Stimulated activated CD4-positive, alpha-beta T cell treated with anti-CD3 and anti-CD28 coated beads, Interleukin-2, amount 100 ng/mL, for 24 hours (primary cell): ENCODE data around the gene UBA5.
"Not testable (repeated sequence)": the region's sequence is repeated elsewhere in the genome, so short reads cannot be mapped to it uniquely, and the experiment has no call there.

Source experiments
- DNase-seq, 2 donors: peaks; one replicate each; pipeline ENCODE4 v3.0.0-alpha.2; 2020

Gene UBA5

DNA sequence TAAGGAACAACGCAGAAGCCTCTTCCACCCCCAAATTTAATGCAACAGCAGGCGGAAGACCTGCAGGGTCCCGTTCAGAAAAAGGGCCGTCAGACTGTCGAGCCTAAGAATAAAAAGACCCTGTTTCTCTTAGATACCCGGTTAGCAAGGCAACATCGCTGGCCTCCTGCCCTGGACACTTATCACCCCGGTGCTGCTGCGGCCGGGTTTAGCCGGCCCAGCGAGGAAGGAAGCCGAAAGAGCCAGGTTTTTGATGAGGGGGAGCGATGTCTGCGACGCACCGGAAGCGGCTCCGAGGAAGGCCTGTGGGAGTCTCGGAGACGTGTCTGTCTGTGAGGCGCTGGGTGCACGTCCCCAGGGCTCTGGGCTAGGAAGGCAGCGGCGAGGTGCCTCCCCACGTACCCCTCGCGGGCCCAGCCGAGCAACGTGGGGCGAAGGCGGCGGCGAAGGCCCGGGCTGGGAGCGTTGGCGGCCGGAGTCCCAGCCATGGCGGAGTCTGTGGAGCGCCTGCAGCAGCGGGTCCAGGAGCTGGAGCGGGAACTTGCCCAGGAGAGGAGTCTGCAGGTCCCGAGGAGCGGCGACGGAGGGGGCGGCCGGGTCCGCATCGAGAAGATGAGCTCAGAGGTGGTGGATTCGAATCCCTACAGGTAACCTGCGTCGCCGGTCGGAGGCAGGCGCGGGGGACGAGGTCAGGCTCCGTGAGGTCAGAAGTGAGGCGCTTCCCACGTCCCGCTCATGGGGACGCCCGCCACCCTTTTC, at the start of gene UBA5:
Gene UBA5 (plus strand): TSS at position 278 of the 759 bp plus-strand sequence. CDS start 209 bp downstream, at position 487.
- DNase-seq = peak; percentile 74 to 75

DNA sequence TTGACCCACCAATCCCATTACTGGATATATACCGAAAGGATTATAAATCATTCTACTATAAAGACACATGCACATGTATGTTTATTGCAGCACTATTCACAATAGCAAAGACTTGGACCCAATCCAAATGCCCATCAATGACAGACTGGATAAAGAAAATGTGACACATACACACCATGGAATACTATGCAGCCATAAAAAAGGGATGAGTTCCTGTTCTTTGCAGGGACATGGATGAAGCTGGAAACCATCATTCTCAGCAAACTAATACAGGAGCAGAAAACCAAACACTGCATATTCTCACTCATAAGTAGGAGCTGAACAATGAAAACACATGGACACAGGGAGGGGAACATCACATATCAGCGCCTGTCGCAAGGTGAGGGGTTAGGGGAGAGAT, 44.8 kb upstream of the UBA5 start:
- DNase-seq = not testable (repeated sequence)

DNA sequence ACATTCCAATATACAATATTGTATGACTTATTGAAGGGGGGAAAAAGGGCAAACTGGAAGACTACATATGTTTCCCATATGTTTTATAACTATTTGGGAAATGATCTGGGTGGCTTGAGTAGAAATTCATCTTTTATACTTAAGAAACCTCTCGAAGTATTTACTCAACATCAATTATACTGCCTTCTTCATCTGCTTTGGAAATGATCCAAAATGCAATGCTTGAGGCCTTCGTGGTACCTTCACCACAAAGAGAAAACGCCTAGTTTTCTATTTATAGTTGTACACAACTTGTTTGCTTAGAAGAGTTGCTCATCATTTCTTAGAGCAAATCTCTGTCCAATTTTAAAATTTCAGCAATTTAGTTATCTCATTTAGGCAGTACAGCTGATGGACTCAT, 44.2 kb upstream of the UBA5 start:
- no peak for DNase-seq

DNA sequence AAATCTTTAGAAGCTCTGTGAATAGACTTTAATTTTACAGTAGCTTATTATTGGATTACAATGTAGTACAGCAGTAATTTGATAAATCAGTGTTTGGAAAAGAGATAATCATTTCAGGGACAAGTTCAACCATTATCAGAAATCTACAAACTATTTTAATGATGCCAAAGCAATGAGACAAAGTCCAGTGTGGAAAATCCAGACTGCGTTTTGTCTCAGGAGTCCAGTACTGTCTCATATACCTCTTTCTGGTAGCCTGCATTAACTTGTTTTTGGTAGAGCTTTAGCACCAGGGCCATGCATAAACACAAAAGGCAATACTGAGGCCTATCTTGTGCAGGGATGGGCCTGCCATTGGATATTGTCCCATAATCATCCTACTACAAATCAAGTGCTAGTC, 43.3 kb upstream of the UBA5 start:
- no peak for DNase-seq

DNA sequence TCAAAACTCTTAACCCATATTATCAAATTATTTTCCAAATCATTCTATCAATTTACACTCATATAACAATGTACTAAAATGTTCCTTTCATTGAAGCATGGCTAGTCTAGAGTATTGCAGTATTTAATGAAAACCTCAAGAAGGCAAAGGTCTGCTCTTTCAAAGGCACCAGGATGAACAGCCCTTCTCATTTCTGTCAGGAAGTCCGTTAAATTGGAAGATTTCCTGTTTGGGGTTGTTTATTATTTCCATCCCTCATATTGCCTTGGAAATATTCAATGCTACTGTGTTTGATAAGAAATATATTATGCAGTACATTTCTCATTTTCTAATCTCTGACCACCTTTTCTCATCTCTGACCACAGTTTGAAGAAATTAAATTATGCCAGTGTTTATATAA, 38.0 kb upstream of the UBA5 start:
- no peak for DNase-seq

- no peak for DNase-seq
Measured at GRCh38 chr3:132622761-132623160, 37.4 kb upstream of the UBA5 start.

- no peak for DNase-seq
Measured at GRCh38 chr3:132623646-132624045, 36.5 kb upstream of the UBA5 start.

DNA sequence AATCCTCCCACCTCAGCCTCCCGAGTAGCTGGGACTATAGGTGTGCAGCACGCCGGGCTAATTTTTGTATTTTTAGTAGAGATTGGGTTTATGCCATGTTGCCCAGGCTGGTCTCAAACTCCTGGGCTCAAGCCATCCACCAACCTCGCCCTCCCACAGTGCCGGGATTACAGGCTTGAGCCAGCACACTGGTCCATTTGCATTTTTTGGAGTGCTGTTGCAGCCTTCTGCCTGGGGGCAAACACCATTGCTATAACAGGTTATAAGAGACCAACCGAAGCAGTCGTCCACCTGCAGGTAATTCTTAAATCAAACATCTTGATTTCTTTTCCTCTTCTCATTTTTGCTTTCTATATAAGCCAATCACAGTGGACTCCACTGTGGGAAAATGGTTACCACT, 35.3 kb upstream of the UBA5 start:
- no peak for DNase-seq

DNA sequence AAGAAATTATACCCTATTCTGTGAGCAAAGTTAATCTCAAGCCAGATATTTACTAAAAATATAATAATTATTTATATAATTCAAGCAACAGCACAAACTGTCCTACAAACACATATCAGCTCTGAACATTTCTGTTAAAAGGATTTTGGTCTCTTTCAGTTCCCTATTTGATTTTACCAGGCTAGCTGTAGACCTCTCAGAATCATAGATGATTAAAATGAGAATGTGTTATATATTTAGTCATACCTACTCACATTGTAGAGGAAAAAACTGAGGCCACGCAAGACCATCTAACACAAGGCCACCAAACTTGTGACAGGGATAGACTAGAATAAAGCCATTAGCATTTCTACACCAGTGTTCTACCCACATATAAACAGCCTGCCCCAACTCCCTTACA, 34.5 kb upstream of the UBA5 start:
- DNase-seq = no peak

GRCh38 chr3:132626955-132627354, 33.2 kb upstream of the UBA5 start:
- no peak for DNase-seq

DNA sequence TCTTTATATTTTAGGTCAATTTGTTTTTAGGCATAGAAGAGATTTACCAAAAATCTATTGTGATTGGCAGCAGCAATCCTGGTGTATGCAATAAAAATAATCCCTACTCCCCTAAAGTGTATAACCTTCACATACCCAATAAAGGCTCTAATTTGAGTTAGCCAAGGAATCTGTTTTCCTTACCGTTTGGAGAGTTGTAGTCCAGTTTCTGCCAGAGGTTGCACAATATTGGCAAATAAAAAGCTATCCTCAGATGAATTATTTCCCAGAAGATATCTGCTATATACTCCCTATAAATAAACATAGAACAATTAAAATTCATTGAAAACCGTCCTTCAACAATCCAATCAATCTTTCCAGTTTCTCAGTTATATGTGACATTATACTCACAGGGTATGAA, 32.0 kb upstream of the UBA5 start:
- no peak for DNase-seq

- no peak for DNase-seq
Measured at GRCh38 chr3:132629928-132630327, 30.2 kb upstream of the UBA5 start.

DNA sequence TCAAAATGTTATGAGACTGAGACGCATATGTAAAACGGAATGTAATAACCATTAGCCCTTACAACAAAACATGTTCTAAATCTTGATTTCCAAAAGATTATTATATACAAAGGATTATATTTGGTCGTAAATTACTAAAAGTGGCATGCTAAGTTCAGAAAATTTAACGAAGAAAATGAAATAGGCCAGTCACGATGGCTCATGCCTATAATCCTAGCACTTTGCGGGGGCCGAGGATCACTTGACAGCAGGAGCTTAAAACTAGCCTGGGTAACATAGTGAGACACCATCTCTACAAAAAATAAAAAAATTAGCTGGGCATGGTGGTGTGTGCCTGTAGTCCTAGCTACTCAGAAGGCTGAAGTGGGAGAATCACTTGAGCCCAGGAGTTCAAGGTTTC, 29.5 kb upstream of the UBA5 start:
- DNase-seq = no peak

- DNase-seq = no peak
Measured at GRCh38 chr3:132635052-132635451, 25.1 kb upstream of the UBA5 start.

GRCh38 chr3:132637590-132637989, 22.5 kb upstream of the UBA5 start:
- DNase-seq = no peak

GRCh38 chr3:132638706-132639105, 21.4 kb upstream of the UBA5 start:
- DNase-seq = no peak

DNA sequence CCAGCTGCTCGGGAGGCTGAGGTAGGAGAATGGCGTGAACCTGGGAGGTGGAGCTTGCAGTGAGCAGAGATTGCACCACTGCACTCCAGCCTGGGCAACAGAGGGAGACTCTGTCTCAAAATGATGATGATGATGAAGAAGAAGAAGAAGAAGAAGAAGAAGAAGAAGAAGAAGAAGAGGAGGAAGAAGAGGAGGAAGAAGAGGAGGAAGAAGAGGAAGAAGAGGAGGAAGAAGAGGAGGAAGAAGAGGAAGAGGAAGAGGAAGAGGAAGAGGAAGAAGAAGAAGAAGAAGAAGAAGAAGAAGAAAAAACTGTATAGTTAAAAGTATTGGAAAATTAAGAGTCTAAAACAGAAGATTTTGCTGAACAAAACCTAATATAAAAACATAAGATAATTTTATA, 18.7 kb upstream of the UBA5 start:
- not testable (repeated sequence) for DNase-seq

DNA sequence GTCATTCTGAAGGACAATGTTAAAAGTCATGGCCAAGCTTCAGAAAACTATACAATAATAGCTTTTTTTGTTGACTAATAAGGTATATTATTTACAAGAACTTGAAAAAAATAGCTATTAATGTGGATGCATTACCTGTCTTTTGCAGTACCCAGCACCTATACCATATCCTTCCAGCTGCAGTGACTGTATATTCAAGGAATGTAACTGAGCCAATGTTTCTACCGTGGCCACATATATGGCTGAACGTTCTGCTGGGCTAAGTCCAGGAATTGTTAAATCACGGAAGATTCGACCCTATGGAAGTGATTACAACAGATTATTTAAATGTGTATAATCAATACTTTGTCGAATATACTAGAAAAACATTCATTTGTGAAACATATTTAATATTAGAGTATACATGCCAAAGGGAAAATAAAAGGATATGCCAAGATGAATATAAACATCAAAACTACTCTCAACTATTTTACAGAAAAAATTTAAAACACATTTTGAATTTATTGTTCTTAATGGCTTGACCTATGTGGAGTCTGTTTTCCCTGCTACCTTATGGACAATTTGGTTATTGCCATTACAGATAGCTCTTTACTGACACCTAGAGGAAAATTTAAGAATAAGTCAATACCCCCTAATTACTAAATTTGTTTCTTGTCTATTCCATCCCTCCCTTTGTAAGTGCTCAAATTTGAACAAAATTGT, 18.1 kb upstream of the UBA5 start:
- DNase-seq = no peak

DNA sequence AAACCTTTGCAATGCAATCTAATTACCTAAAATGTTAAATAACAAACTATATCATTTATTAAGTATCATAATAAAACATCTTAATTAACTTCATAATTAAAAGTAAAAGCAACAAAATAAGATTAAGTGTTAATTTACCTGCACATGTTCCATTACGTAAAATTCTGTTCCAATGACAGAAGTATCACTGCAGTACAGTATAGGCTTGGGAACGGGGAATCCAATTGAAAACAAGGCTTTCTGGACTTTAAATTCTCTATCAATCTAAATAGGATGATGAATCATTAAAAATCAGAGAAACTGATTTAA, 17.6 kb upstream of the UBA5 start:
- DNase-seq = no peak

GRCh38 chr3:132643366-132643765, 16.8 kb upstream of the UBA5 start:
- no peak for DNase-seq

GRCh38 chr3:132645058-132645457, 15.1 kb upstream of the UBA5 start:
- no peak for DNase-seq

GRCh38 chr3:132650153-132650552, 10.0 kb upstream of the UBA5 start:
- DNase-seq = no peak

GRCh38 chr3:132652640-132653270, 7.4 kb upstream of the UBA5 start:
- no peak for DNase-seq

- no peak for DNase-seq
Measured at GRCh38 chr3:132654190-132654589, 5.9 kb upstream of the UBA5 start.
